Panc1 (cell line): ENCODE measurements around the gene PARP8. TPM values are rescaled to one million over a fixed set of nuclear protein-coding genes. Genes with fewer than 3 reads are reported as not detected.

Source experiments
- ATAC-seq: fragments of 200-7000 bp; cut with Tn5 transposase; 2 replicates; pipeline ENCODE4 v1.9.1; 2020; ENCODE audit warnings: mild to moderate bottlenecking, moderate library complexity
- BruUV-seq: library from RNA; stranded (reverse); fragments of 400-500 nt; replicated peaks from 2 replicates; lab custom pipeline; 2021; lab: Mats Ljungman, UMichigan
- CTCF ChIA-PET: fragments of 300-600 bp; sonication (Branson Sonifier 250); formaldehyde crosslinking; loops from one replicate; lab custom pipeline; 2022; ENCODE audit warnings: antibody characterized with exemption; lab: Charles Lee
- POLR2A ChIA-PET: fragments of 300-600 bp; sonication (Branson Sonifier 250); formaldehyde crosslinking; loops from one replicate; lab custom pipeline; 2022; ENCODE audit warnings: antibody characterized with exemption; lab: Charles Lee
- DNase-seq: peaks from one replicate; pipeline ENCODE4 v3.0.0-alpha.2; 2010; ENCODE audit warnings: low read depth, low spot score
- H3K27ac ChIP-seq: 2 replicates; pipeline ENCODE4 v1.5.1; 2011; ENCODE audit warnings: mild to moderate bottlenecking, low read length, inconsistent platforms
- H3K27me3 ChIP-seq: fragments of 200-500 bp; sonication (Bioruptor generic); 2 replicates; pipeline ENCODE4 v1.6.0; 2014; ENCODE audit warnings: low read length, inconsistent platforms; ENCODE audit not compliant: control insufficient read depth, insufficient read depth
- H3K36me3 ChIP-seq: fragments of 200-500 bp; sonication (Bioruptor generic); 2 replicates; pipeline ENCODE4 v1.5.1; 2014; ENCODE audit warnings: inconsistent platforms, mild to moderate bottlenecking, low read length, moderate library complexity; ENCODE audit not compliant: control insufficient read depth, insufficient read depth
- H3K4me1 ChIP-seq: 2 replicates; pipeline ENCODE4 v1.5.1; 2011; ENCODE audit warnings: inconsistent platforms, mild to moderate bottlenecking, low read length, moderate library complexity; ENCODE audit not compliant: control insufficient read depth, insufficient read depth
- H3K4me3 ChIP-seq, 2 experiments: 2 replicates each; pipeline ENCODE4 v1.5.1; 2011 to 2012; ENCODE audit warnings: low read depth in 2 of 2, low read length in 2 of 2, mild to moderate bottlenecking in 2 of 2, inconsistent platforms in 1 of 2, moderate library complexity in 1 of 2
- H3K9me3 ChIP-seq: fragments of 200-500 bp; sonication (Bioruptor generic); 2 replicates; pipeline ENCODE4 v1.5.1; 2014; ENCODE audit warnings: low read depth, mild to moderate bottlenecking, inconsistent platforms, low read length, moderate library complexity; ENCODE audit not compliant: control insufficient read depth, insufficient read depth
- CTCF ChIP-seq: fragments of 450-650 bp; IDR thresholded peaks from 2 replicates; pipeline ENCODE4 v1.5.1; 2017; ENCODE audit warnings: mild to moderate bottlenecking
- POLR2AphosphoS5 ChIP-seq: IDR thresholded peaks from 2 replicates; pipeline ENCODE4 v1.6.1; 2012; ENCODE audit warnings: mild to moderate bottlenecking, low read depth, low read length, moderate library complexity
- REST ChIP-seq, 2 experiments: IDR thresholded peaks; 2 replicates each; pipeline ENCODE4 v1.6.1; 2011 to 2012; ENCODE audit warnings: low read depth in 2 of 2, control low read depth in 1 of 2, low read length in 1 of 2, mild to moderate bottlenecking in 1 of 2, moderate library complexity in 1 of 2; ENCODE audit not compliant: insufficient read depth in 1 of 2
- SIN3A ChIP-seq: IDR thresholded peaks from 2 replicates; pipeline ENCODE4 v1.6.1; 2012; ENCODE audit warnings: low read depth, mild to moderate bottlenecking, low read length, moderate library complexity, borderline replicate concordance; ENCODE audit not compliant: insufficient read depth
- TCF7L2 ChIP-seq: IDR thresholded peaks from 2 replicates; pipeline ENCODE4 v1.6.1; 2011; ENCODE audit warnings: mild to moderate bottlenecking, low read depth, low read length, inconsistent platforms
- in situ Hi-C: cut with HindIII; loops from 2 replicates; pipeline ENCODE4 v1.10.0; 2016; ENCODE audit warnings: low sequenced_read_pairs, low pct_unique_long_range_greater_than_20kb
- intact Hi-C: fragments of 100-400 bp; cut with micrococcal nuclease; formaldehyde crosslinking; loops from one replicate; pipeline ENCODE4 v1.10.0; 2022; ENCODE audit not compliant: unreplicated experiment
- total RNA-seq: library from RNA; stranded (reverse); gene quantifications from one replicate; pipeline ENCODE4 v1.2.1, GENCODE V29; 2021; ENCODE audit not compliant: unreplicated experiment

PARP8 gene
- total RNA-seq, 1 experiment from 2014 or later, result 20.2 TPM

GRCh38 chr5:50823568-50823967 lies 157.1 kb downstream of the PARP8 start:
- intact Hi-C loops, result no loop called here
- no TSS peak for BruUV-seq
- CTCF ChIA-PET, result no interaction called here
- Histone ChIP-seq H3K36me3 (peaks cover 6% of the 10 kb centered on the region; the same call in 1 of the 2 replicates), H3K27ac (no peak overlapping the region), H3K9me3 (no peaks in the 10 kb centered on the region), H3K4me3 (no peak overlapping the region), H3K27me3 (no peaks in the 10 kb centered on the region), H3K4me1 (no peaks in the 10 kb centered on the region)
- no peak for DNase-seq
- in situ Hi-C loops, result no loop called here
- no peak for TF ChIP-seq POLR2AphosphoS5
- TF ChIP-seq TCF7L2, result no peak
- TF ChIP-seq SIN3A, result no peak
- no peak for TF ChIP-seq CTCF
- TF ChIP-seq REST (IDR thresholded peaks at IDR 0.05; ENCODE audit: insufficient read depth in 1 of 2, low read depth in 2 of 2, low read length in 1 of 2), result no peak
- ATAC-seq, result no peak
- POLR2A ChIA-PET, result no interaction called here

GRCh38 chr5:50824109-50824508 lies 157.7 kb downstream of the PARP8 start:
- POLR2A ChIA-PET, result no interaction called here
- Histone ChIP-seq H3K4me1 (no peaks in the 10 kb centered on the region), H3K36me3 (peaks cover 6% of the 10 kb centered on the region; the same call in 1 of the 2 replicates), H3K27ac (no peak overlapping the region), H3K4me3 (no peak overlapping the region), H3K9me3 (no peaks in the 10 kb centered on the region), H3K27me3 (no peaks in the 10 kb centered on the region)
- TF ChIP-seq TCF7L2 (no peak), SIN3A (no peak), REST (IDR thresholded peaks at IDR 0.05; ENCODE audit: insufficient read depth in 1 of 2, low read depth in 2 of 2, low read length in 1 of 2) (no peak), POLR2AphosphoS5 (no peak), CTCF (no peak)
- no TSS peak for BruUV-seq
- ATAC-seq (no peak), DNase-seq (no peak)
- in situ Hi-C loops, result no loop called here
- intact Hi-C loops, result no loop called here
- CTCF ChIA-PET, result no interaction called here
